ENCODE results near the gene UPB1. TPM values are rescaled to one million over a fixed set of nuclear protein-coding genes. Genes with fewer than 3 reads are reported as not detected.

The UPB1 gene
- total RNA-seq, 6 donors from 2014 or later: 0.91 to 9.4 (median 1.4) TPM

GRCh38 chr22:24492391-24492790, 2.7 kb upstream of the UPB1 start:
- Histone ChIP-seq H3K9me3 (no peaks in the 10 kb centered on the region), H3K36me3 (no peaks in the 10 kb centered on the region), H3K27me3 (peaks cover 0 to 6% (median 0%) of the 10 kb centered on the region in 4 donors), H3K4me3 (no peak overlapping the region), H3K4me1 (peaks cover 7 to 10% (median 9%) of the 10 kb centered on the region in 4 donors), H3K27ac (no peak overlapping the region)
- DNase-seq (no peak), ATAC-seq (ENCODE audit: low FRiP score in 2 of 2) (no peak)
- TF ChIP-seq POLR2A (IDR thresholded peaks at IDR 0.05) (no peak), POLR2AphosphoS5 (IDR thresholded peaks at IDR 0.05) (no peak), CTCF (IDR thresholded peaks at IDR 0.05) (no peak), EP300 (IDR thresholded peaks at IDR 0.05) (no peak)
- 89 to 96% methylated on average over 3 of the region's 3 CpGs for WGBS, 2 donors

- peaks cover 7 to 10% (median 9%) of the 10 kb centered on the region in 4 donors for H3K4me1 ChIP-seq
- H3K36me3 ChIP-seq: no peaks in the 10 kb centered on the region
- H3K9me3 ChIP-seq: no peaks in the 10 kb centered on the region
- no peak overlapping the region for H3K27ac ChIP-seq
- H3K4me3 ChIP-seq: peak overlapping the region in 3 of 4 donors; percentile 12 to 39 (median 29)
- peaks cover 0 to 6% (median 0%) of the 10 kb centered on the region in 4 donors for H3K27me3 ChIP-seq
- no peak for ATAC-seq (ENCODE audit: low FRiP score in 2 of 2)
- no peak for DNase-seq
- WGBS, 2 donors: 64 to 75% methylated on average over 20 to 21 of the region's 21 CpGs
- TF ChIP-seq POLR2A (IDR thresholded peaks at IDR 0.05): no peak
- no peak for TF ChIP-seq EP300 (IDR thresholded peaks at IDR 0.05)
- TF ChIP-seq CTCF (IDR thresholded peaks at IDR 0.05): no peak
- no peak for TF ChIP-seq POLR2AphosphoS5 (IDR thresholded peaks at IDR 0.05)
Measured at GRCh38 chr22:24494167-24494527, 985 bp upstream of the UPB1 start.

GRCh38 chr22:24495365-24495675, 188 bp downstream of the UPB1 start:
- TF ChIP-seq POLR2A (IDR thresholded peaks at IDR 0.05): no peak
- no peak for TF ChIP-seq EP300 (IDR thresholded peaks at IDR 0.05)
- no peak for TF ChIP-seq POLR2AphosphoS5 (IDR thresholded peaks at IDR 0.05)
- no peak for TF ChIP-seq CTCF (IDR thresholded peaks at IDR 0.05)
- H3K27ac ChIP-seq: no peak overlapping the region
- WGBS, 2 donors: 95 to 96% methylated on average over 17 of the region's 17 CpGs
- no peaks in the 10 kb centered on the region for H3K36me3 ChIP-seq
- H3K4me1 ChIP-seq: peaks cover 7 to 10% (median 9%) of the 10 kb centered on the region in 4 donors
- DNase-seq: no peak
- H3K27me3 ChIP-seq: peaks cover 0 to 6% (median 0%) of the 10 kb centered on the region in 4 donors
- no peak overlapping the region for H3K4me3 ChIP-seq
- ATAC-seq (ENCODE audit: low FRiP score in 2 of 2): no peak
- H3K9me3 ChIP-seq: no peaks in the 10 kb centered on the region

GRCh38 chr22:24496234-24496633, 1.1 kb downstream of the UPB1 start:
- H3K9me3 ChIP-seq: no peaks in the 10 kb centered on the region
- DNase-seq (no peak), ATAC-seq (ENCODE audit: low FRiP score in 2 of 2) (no peak)
- no peak overlapping the region for H3K4me3 ChIP-seq
- H3K27me3 ChIP-seq: peaks cover 0 to 6% (median 0%) of the 10 kb centered on the region in 4 donors
- peaks cover 7 to 10% (median 9%) of the 10 kb centered on the region in 4 donors for H3K4me1 ChIP-seq
- no peaks in the 10 kb centered on the region for H3K36me3 ChIP-seq
- H3K27ac ChIP-seq: no peak overlapping the region
- no peak for TF ChIP-seq CTCF (IDR thresholded peaks at IDR 0.05)
- TF ChIP-seq POLR2AphosphoS5 (IDR thresholded peaks at IDR 0.05): no peak
- TF ChIP-seq EP300 (IDR thresholded peaks at IDR 0.05): no peak
- no peak for TF ChIP-seq POLR2A (IDR thresholded peaks at IDR 0.05)
- WGBS, 2 donors: 83 to 88% methylated on average over 5 of the region's 5 CpGs

- 73 to 81% methylated on average over 2 of the region's 2 CpGs for WGBS, 2 donors
Measured at GRCh38 chr22:24496661-24497060, 1.5 kb downstream of the UPB1 start.

More at GRCh38 chr22:24496661-24497060, 1.5 kb downstream of the UPB1 start:
- peaks cover 7 to 10% (median 9%) of the 10 kb centered on the region in 4 donors for H3K4me1 ChIP-seq
- H3K9me3 ChIP-seq: no peaks in the 10 kb centered on the region
- TF ChIP-seq EP300 (IDR thresholded peaks at IDR 0.05) (no peak), CTCF (IDR thresholded peaks at IDR 0.05) (no peak), POLR2AphosphoS5 (IDR thresholded peaks at IDR 0.05) (no peak), POLR2A (IDR thresholded peaks at IDR 0.05) (no peak)
- ATAC-seq (ENCODE audit: low FRiP score in 2 of 2) (no peak), DNase-seq (no peak)
- no peaks in the 10 kb centered on the region for H3K36me3 ChIP-seq
- H3K27me3 ChIP-seq: peaks cover 0 to 6% (median 0%) of the 10 kb centered on the region in 4 donors
- no peak overlapping the region for H3K27ac ChIP-seq
- H3K4me3 ChIP-seq: no peak overlapping the region
